ENCODE results near the gene CXCL10.

CXCL10 gene

GRCh38 chr4:76022031-76022430, 1.3 kb downstream of the CXCL10 start:
- TF ChIP-seq TAF1 (IDR thresholded peaks at IDR 0.05; ENCODE audit: borderline replicate concordance, low read depth, low read length) (no peak), POLR2A (IDR thresholded peaks at IDR 0.05; ENCODE audit: low read depth, low read length) (no peak), POLR2AphosphoS5 (IDR thresholded peaks at IDR 0.05; ENCODE audit: low read depth, low read length) (no peak)
- peak; percentile 40 for FAIRE-seq
- no peak for DNase-seq (ENCODE audit: insufficient read length)

DNA sequence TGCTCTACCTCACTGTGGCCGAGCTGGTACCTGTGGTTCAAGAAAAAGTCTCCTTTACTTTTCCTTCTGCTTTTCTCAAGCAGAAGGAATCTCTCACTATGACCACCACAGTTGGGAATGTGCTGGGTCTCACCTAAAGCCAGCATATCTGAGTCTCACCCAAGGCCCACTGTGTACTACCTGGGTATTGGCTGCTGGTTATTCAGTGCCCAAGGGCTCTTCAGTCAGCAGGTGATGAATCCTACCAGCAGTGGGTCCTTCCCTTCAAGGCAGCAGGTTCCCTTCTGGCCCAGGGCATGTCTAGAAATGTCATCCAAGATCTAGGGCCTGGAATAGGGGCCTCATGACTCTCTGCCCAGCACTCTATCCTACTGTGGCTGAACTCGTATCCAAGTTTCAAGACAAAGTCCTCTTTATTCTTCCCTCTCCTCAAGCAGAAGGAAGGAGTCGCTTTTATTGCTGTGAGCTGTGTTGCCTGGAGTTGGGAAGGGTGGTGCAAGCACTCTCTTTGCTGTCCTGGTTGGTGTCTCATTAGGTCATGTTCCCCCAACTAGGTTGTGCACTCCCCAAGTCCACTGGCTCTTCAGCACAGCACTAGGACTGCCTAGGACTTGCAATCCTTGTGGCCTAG, 6.1 kb downstream of the CXCL10 start:
- FAIRE-seq: no peak
- no peak for TF ChIP-seq POLR2AphosphoS5 (IDR thresholded peaks at IDR 0.05; ENCODE audit: low read depth, low read length)
- TF ChIP-seq POLR2A (IDR thresholded peaks at IDR 0.05; ENCODE audit: low read depth, low read length): no peak
- no peak for TF ChIP-seq TAF1 (IDR thresholded peaks at IDR 0.05; ENCODE audit: borderline replicate concordance, low read depth, low read length)
- no peak for DNase-seq (ENCODE audit: insufficient read length)

- TF ChIP-seq POLR2AphosphoS5 (IDR thresholded peaks at IDR 0.05; ENCODE audit: low read depth, low read length): no peak; the same call in 1 of the 2 replicates
- no peak for TF ChIP-seq POLR2A (IDR thresholded peaks at IDR 0.05; ENCODE audit: low read depth, low read length)
- no peak for TF ChIP-seq TAF1 (IDR thresholded peaks at IDR 0.05; ENCODE audit: borderline replicate concordance, low read depth, low read length)
- no peak for DNase-seq (ENCODE audit: insufficient read length)
- FAIRE-seq: peak; percentile 94
These were observed 6.9 kb downstream of the CXCL10 start for GRCh38 chr4:76016393-76016792.

GRCh38 chr4:76013540-76013939, 9.8 kb downstream of the CXCL10 start:
- TF ChIP-seq TAF1 (IDR thresholded peaks at IDR 0.05; ENCODE audit: borderline replicate concordance, low read depth, low read length) (no peak), POLR2AphosphoS5 (IDR thresholded peaks at IDR 0.05; ENCODE audit: low read depth, low read length) (no peak), POLR2A (IDR thresholded peaks at IDR 0.05; ENCODE audit: low read depth, low read length) (no peak)
- FAIRE-seq: peak; percentile 48

GRCh38 chr4:76012388-76012801, 10.9 kb downstream of the CXCL10 start:
- FAIRE-seq: peak; percentile 82
- TF ChIP-seq POLR2A (IDR thresholded peaks at IDR 0.05; ENCODE audit: low read depth, low read length): no peak
- TF ChIP-seq TAF1 (IDR thresholded peaks at IDR 0.05; ENCODE audit: borderline replicate concordance, low read depth, low read length): no peak
- TF ChIP-seq POLR2AphosphoS5 (IDR thresholded peaks at IDR 0.05; ENCODE audit: low read depth, low read length): no peak

More at GRCh38 chr4:76013540-76013939, 9.8 kb downstream of the CXCL10 start:
- DNase-seq (ENCODE audit: insufficient read length): no peak

GRCh38 chr4:76011700-76012387, 11.5 kb downstream of the CXCL10 start:
- DNase-seq (ENCODE audit: insufficient read length): peak; percentile 41
- TF ChIP-seq POLR2A (IDR thresholded peaks at IDR 0.05; ENCODE audit: low read depth, low read length) (no peak), POLR2AphosphoS5 (IDR thresholded peaks at IDR 0.05; ENCODE audit: low read depth, low read length) (peak; percentile 51; the same call in 1 of the 2 replicates)
- FAIRE-seq: peak; percentile 27

More at GRCh38 chr4:76012388-76012801, 10.9 kb downstream of the CXCL10 start:
- no peak for DNase-seq (ENCODE audit: insufficient read length)

- DNase-seq (ENCODE audit: insufficient read length): no peak
- no peak for FAIRE-seq
- TF ChIP-seq POLR2A (IDR thresholded peaks at IDR 0.05; ENCODE audit: low read depth, low read length) (no peak), TAF1 (IDR thresholded peaks at IDR 0.05; ENCODE audit: borderline replicate concordance, low read depth, low read length) (no peak), POLR2AphosphoS5 (IDR thresholded peaks at IDR 0.05; ENCODE audit: low read depth, low read length) (no peak)
These were observed 12.2 kb downstream of the CXCL10 start for GRCh38 chr4:76011018-76011670.

GRCh38 chr4:76010576-76010975, 12.7 kb downstream of the CXCL10 start:
- no peak for DNase-seq (ENCODE audit: insufficient read length)
- no peak for FAIRE-seq
- no peak for TF ChIP-seq POLR2AphosphoS5 (IDR thresholded peaks at IDR 0.05; ENCODE audit: low read depth, low read length)
- TF ChIP-seq POLR2A (IDR thresholded peaks at IDR 0.05; ENCODE audit: low read depth, low read length): no peak
- TF ChIP-seq TAF1 (IDR thresholded peaks at IDR 0.05; ENCODE audit: borderline replicate concordance, low read depth, low read length): no peak

- no peak for DNase-seq (ENCODE audit: insufficient read length)
- TF ChIP-seq POLR2A (IDR thresholded peaks at IDR 0.05; ENCODE audit: low read depth, low read length) (no peak), TAF1 (IDR thresholded peaks at IDR 0.05; ENCODE audit: borderline replicate concordance, low read depth, low read length) (no peak)
- FAIRE-seq: no peak
These were observed 14.0 kb downstream of the CXCL10 start for GRCh38 chr4:76009311-76009710.

DNA sequence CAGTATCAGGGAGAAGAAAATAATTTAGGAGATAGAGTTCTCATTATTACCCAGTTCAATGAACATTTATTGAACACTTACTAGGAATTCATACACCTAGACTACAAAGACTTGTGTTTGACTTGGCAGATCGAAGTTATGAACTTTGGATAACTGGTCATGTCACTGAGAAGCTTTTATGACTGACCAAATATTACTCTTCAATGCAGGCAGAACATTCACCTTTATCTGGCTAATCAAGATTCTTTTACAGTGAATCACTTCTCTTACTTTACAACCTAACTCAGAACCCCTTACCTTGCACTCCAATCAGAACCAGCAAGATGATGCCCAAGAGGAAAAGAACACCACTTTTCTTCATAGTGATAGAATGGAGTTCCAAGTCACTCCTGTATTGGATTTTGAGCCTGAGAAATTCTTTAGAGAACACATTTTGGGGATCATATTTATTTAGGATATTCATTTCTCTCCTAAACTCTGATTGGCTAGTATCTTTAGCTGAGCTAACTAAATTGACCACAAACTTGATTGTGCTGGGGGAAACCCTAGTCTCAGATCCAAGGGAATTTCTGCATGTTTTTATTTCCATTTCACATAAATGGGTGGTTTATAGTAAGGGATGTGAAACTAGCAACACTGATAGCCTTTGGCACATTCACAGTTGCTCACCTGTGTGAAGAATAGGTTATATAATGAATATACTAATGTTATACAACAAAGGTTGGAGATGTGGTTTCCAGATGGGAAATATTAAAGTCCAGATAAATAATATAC, 16.0 kb downstream of the CXCL10 start, which contains the start of gene CXCL9:
TSS of gene CXCL9 (minus strand) at position 421 of the 774 bp plus-strand sequence. CDS start at position 361, 60 bp downstream.
- DNase-seq (ENCODE audit: insufficient read length) (no peak), FAIRE-seq (no peak)
- TF ChIP-seq POLR2AphosphoS5 (IDR thresholded peaks at IDR 0.05; ENCODE audit: low read depth, low read length): no peak
- no peak for TF ChIP-seq TAF1 (IDR thresholded peaks at IDR 0.05; ENCODE audit: borderline replicate concordance, low read depth, low read length)
- no peak for TF ChIP-seq POLR2A (IDR thresholded peaks at IDR 0.05; ENCODE audit: low read depth, low read length)

DNA sequence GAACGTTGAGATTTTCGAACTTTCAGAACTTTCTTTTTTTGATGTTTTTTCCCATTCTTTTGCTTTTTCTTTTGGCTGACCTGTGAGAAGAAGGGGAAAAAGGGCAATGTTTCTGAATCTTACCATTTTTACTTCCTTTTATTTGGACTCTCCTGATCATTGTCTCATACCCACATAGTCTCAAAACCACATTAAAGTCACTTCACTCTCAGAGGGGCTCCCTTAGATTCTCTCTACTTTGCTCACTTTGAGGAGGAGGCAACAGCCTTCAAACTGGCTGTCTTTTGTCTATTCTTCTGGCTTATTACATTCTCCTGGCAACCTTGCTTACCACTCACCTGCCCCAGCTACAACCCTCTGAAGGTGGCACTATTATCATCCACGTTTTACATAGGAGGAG, 19.7 kb downstream of the CXCL10 start:
- no peak for DNase-seq (ENCODE audit: insufficient read length)
- FAIRE-seq: no peak

More for the DNA sequence above, 19.7 kb downstream of the CXCL10 start:
- TF ChIP-seq TAF1 (IDR thresholded peaks at IDR 0.05; ENCODE audit: borderline replicate concordance, low read depth, low read length) (no peak), POLR2AphosphoS5 (IDR thresholded peaks at IDR 0.05; ENCODE audit: low read depth, low read length) (no peak), POLR2A (IDR thresholded peaks at IDR 0.05; ENCODE audit: low read depth, low read length) (no peak)

Measured in GM12892 (cell line).